Ovary (tissue), 9 donors: Measurements from ENCODE around the gene ACSM6. TPM values are rescaled to one million over a fixed set of nuclear protein-coding genes. Genes with fewer than 3 reads are reported as not detected.
A peak's percentile ranks its signal among the peaks of the same experiment; 100 is the strongest.

Source experiments
- DNase-seq, 5 donors: peaks; one replicate each; pipeline ENCODE4 v3.0.0-alpha.2; 2019 to 2020
- H3K27ac ChIP-seq, 2 donors: fragments of 200-600 bp; one replicate each; pipeline versions ENCODE4 v1.5.1 to v1.8.0; 2019 to 2022
- H3K27me3 ChIP-seq: fragments of 200-600 bp; one replicate; pipeline ENCODE4 v1.8.0; 2022
- H3K36me3 ChIP-seq: fragments of 200-600 bp; sonication (generic); one replicate; pipeline ENCODE4 v1.5.1; 2019
- H3K4me1 ChIP-seq: one replicate; pipeline ENCODE4 v1.8.1; 2013; ENCODE audit warnings: mild to moderate bottlenecking, moderate library complexity; ENCODE audit not compliant: insufficient read depth
- H3K4me3 ChIP-seq: fragments of 200-600 bp; sonication (generic); one replicate; pipeline ENCODE4 v1.5.1; 2017
- H3K9me3 ChIP-seq, 2 donors: fragments of 200-600 bp in 1 of 2; sonication (generic) in 1 of 2; one replicate each; pipeline versions ENCODE4 v1.5.1 to v1.8.1; 2013 to 2019; ENCODE audit warnings: mild to moderate bottlenecking in 1 of 2, moderate library complexity in 1 of 2
- CTCF ChIP-seq, 3 donors: fragments of 450-650 bp in 2 of 3; fragments of 200-600 bp in 1 of 3; IDR thresholded peaks; one replicate each; pipeline versions ENCODE4 v1.5.1 to v1.8.0; 2016 to 2022; ENCODE audit warnings: antibody characterized with exemption in 3 of 3, mild to moderate bottlenecking in 1 of 3
- EP300 ChIP-seq: sonication (generic); formaldehyde crosslinking; IDR thresholded peaks from one replicate; pipeline ENCODE4 v1.6.1; 2017; ENCODE audit warnings: antibody characterized with exemption
- POLR2A ChIP-seq: fragments of 450-650 bp; IDR thresholded peaks from one replicate; pipeline ENCODE4 v1.6.1; 2017; ENCODE audit warnings: antibody characterized with exemption, mild to moderate bottlenecking, moderate library complexity
- WGBS, 3 donors: extraction: QIAGEN DNeasy Blood & Tissue Kit in 1 of 3; methylation state at CpG; one replicate each; pipeline versions ENCODE4 v1.1.5 to v1.1.7; 2013 to 2017; 5-methylcytosine and 5-hydroxymethylcytosine counted together
- intact Hi-C, 4 donors: fragments of 100-400 bp; cut with DNase I; formaldehyde crosslinking; loops; one replicate each; pipeline versions ENCODE4 v1.11.0 to v1.15.1; 2022 to 2023
- polyA plus RNA-seq, 2 donors: library from polyadenylated mRNA; stranded (reverse); fragments of 200-250 nt in 1 of 2; fragments of 350-450 nt in 1 of 2; fragmentation: Illumina TruSeq in 1 of 2; extraction: RNeasy Lipid Tissue Mini Kit (QIAGEN cat#74804) in 1 of 2; gene quantifications; one replicate each; pipeline ENCODE4 v1.2.3, GENCODE V29; 2013 to 2014
- total RNA-seq, 7 donors: library from RNA; depleted of rRNA in 2 of 7; stranded (reverse); fragments of >200 nt in 2 of 7; fragmentation: NEBNext Ultra II Directional in 3 of 7; extraction: Animal tissue kit (Norgen Biotek cat#: 25700) in 3 of 7; gene quantifications; one replicate each; pipeline versions ENCODE4 v1.1.0 to v1.2.4, GENCODE V29; 2016 to 2023
- donor health status: DM: no; HTN: no; CAD: no; lungs with moderate emphysema.
- donor health status: DM: no; HTN: no; CAD: no.
- donor health status: Bipolar disorder and iron deficiency.
- donor health status: DM: yes; HTN: yes; CAD: no.
- donor health status: DM: no; HTN: no; CAD: no.
- donor health status: DM: yes; HTN: yes; CAD: no.

The ACSM6 gene
- total and polyA plus RNA-seq, 9 donors = 0.13 TPM; not detected in 8

GRCh38 chr10:95244152-95244551 is 50.1 kb downstream of the ACSM6 start:
- no peak for TF ChIP-seq CTCF (IDR thresholded peaks at IDR 0.05)
- TF ChIP-seq POLR2A = no peak
- no peak for TF ChIP-seq EP300
- Histone ChIP-seq H3K27ac (no peak overlapping the region), H3K36me3 (no peaks in the 10 kb centered on the region), H3K9me3 (no peaks in the 10 kb centered on the region), H3K4me1 (no peaks in the 10 kb centered on the region), H3K27me3 (no peaks in the 10 kb centered on the region), H3K4me3 (no peak overlapping the region)
- DNase-seq = no peak
- intact Hi-C loops = loop anchor here in 1 of 4 donors (5.0 kb wide), 1 partner anchor 83 kb away; no protein-coding TSS in a partner anchor
- WGBS, 3 donors = 48 to 65% (median 64%) methylated on average over 2 of the region's 2 CpGs

GRCh38 chr10:95245425-95246055 is 51.5 kb downstream of the ACSM6 start:
- no peaks in the 10 kb centered on the region for H3K9me3 ChIP-seq
- no peak for TF ChIP-seq EP300
- no peak for TF ChIP-seq POLR2A
- TF ChIP-seq CTCF (IDR thresholded peaks at IDR 0.05) = no peak
- WGBS, 3 donors = 57 to 73% (median 72%) methylated on average over 6 of the region's 6 CpGs
- no peaks in the 10 kb centered on the region for H3K27me3 ChIP-seq
- H3K27ac ChIP-seq = no peak overlapping the region
- no peaks in the 10 kb centered on the region for H3K36me3 ChIP-seq
- no peak for DNase-seq
- H3K4me3 ChIP-seq = no peak overlapping the region
- intact Hi-C loops = loop anchor here in 1 of 4 donors (5.0 kb wide), 1 partner anchor 117 kb away; no protein-coding TSS in a partner anchor
- H3K4me1 ChIP-seq = no peaks in the 10 kb centered on the region

- Histone ChIP-seq H3K27me3 (no peaks in the 10 kb centered on the region), H3K4me3 (no peak overlapping the region), H3K9me3 (no peaks in the 10 kb centered on the region), H3K4me1 (no peaks in the 10 kb centered on the region), H3K36me3 (no peaks in the 10 kb centered on the region), H3K27ac (no peak overlapping the region)
- intact Hi-C loops = loop anchor here in 1 of 4 donors (5.0 kb wide), 1 partner anchor 116 kb away; no protein-coding TSS in a partner anchor
- TF ChIP-seq POLR2A = no peak
- no peak for TF ChIP-seq EP300
- TF ChIP-seq CTCF (IDR thresholded peaks at IDR 0.05) = no peak
- peak; percentile 21 to 54 (median 47) for DNase-seq
- WGBS, 3 donors = 5 to 24% (median 14%) methylated on average over 1 of the region's 1 CpG
Observed at GRCh38 chr10:95246582-95247051, 52.6 kb downstream of the ACSM6 start.

GRCh38 chr10:95247200-95247880 is 53.3 kb downstream of the ACSM6 start:
- Histone ChIP-seq H3K27ac (no peak overlapping the region), H3K27me3 (no peaks in the 10 kb centered on the region), H3K36me3 (no peaks in the 10 kb centered on the region), H3K9me3 (no peaks in the 10 kb centered on the region), H3K4me1 (no peaks in the 10 kb centered on the region), H3K4me3 (no peak overlapping the region)
- WGBS, 3 donors = 40 to 54% (median 49%) methylated on average over 6 of the region's 6 CpGs
- no peak for DNase-seq
- intact Hi-C loops = loop anchor here in 1 of 4 donors (5.0 kb wide), 1 partner anchor 115 kb away; no protein-coding TSS in a partner anchor
- no peak for TF ChIP-seq CTCF (IDR thresholded peaks at IDR 0.05)
- no peak for TF ChIP-seq EP300
- no peak for TF ChIP-seq POLR2A
